ENCODE measurements around the gene FAM229B.

DNA sequence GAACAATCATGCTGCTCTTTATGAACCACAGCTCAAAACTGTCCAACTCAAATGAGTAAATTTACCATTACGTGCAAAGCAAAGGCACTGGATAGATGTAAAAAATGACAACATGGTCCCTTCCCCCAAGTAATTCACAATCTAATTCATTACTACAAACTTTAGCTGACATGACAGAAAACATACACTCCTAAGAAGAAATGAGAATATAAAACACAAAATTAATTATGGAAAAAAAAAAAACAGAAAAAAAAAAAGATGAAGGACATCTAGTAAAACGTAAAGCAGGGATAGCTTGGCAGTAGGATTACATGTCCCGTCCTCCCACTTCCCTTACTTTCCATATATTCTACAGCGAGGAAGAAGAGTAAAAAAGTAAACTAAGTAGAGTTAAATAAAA, 5.8 kb upstream of the FAM229B start:
- TF ChIP-seq ATF6 (CRISPR knock-in tag; IDR thresholded peaks at IDR 0.05) (no peak), HMGA2 (CRISPR knock-in tag; IDR thresholded peaks at IDR 0.05) (no peak), JUN (CRISPR knock-in tag; IDR thresholded peaks at IDR 0.05) (no peak), ESRRA (CRISPR knock-in tag; IDR thresholded peaks at IDR 0.05; ENCODE audit: borderline replicate concordance) (no peak), CREB1 (CRISPR knock-in tag; IDR thresholded peaks at IDR 0.05) (no peak), MLX (CRISPR knock-in tag; IDR thresholded peaks at IDR 0.05) (no peak), ZNF263 (CRISPR knock-in tag; IDR thresholded peaks at IDR 0.05; ENCODE audit: low read depth) (no peak), AFF4 (CRISPR knock-in tag; IDR thresholded peaks at IDR 0.05; ENCODE audit: borderline replicate concordance) (no peak), FOXP4 (CRISPR knock-in tag; IDR thresholded peaks at IDR 0.05) (no peak), E2F5 (CRISPR knock-in tag; IDR thresholded peaks at IDR 0.05) (no peak)
- TF ChIP-seq, protein P1, sequence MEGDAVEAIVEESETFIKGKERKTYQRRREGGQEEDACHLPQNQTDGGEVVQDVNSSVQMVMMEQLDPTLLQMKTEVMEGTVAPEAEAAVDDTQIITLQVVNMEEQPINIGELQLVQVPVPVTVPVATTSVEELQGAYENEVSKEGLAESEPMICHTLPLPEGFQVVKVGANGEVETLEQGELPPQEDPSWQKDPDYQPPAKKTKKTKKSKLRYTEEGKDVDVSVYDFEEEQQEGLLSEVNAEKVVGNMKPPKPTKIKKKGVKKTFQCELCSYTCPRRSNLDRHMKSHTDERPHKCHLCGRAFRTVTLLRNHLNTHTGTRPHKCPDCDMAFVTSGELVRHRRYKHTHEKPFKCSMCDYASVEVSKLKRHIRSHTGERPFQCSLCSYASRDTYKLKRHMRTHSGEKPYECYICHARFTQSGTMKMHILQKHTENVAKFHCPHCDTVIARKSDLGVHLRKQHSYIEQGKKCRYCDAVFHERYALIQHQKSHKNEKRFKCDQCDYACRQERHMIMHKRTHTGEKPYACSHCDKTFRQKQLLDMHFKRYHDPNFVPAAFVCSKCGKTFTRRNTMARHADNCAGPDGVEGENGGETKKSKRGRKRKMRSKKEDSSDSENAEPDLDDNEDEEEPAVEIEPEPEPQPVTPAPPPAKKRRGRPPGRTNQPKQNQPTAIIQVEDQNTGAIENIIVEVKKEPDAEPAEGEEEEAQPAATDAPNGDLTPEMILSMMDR (IDR thresholded peaks at IDR 0.05): no peak
- TF ChIP-seq, protein P2, sequence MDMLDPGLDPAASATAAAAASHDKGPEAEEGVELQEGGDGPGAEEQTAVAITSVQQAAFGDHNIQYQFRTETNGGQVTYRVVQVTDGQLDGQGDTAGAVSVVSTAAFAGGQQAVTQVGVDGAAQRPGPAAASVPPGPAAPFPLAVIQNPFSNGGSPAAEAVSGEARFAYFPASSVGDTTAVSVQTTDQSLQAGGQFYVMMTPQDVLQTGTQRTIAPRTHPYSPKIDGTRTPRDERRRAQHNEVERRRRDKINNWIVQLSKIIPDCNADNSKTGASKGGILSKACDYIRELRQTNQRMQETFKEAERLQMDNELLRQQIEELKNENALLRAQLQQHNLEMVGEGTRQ (CRISPR knock-in tag; IDR thresholded peaks at IDR 0.05): no peak
- TF ChIP-seq, protein P3, sequence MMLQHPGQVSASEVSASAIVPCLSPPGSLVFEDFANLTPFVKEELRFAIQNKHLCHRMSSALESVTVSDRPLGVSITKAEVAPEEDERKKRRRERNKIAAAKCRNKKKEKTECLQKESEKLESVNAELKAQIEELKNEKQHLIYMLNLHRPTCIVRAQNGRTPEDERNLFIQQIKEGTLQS (CRISPR knock-in tag; conservative IDR thresholded peaks at IDR 0.05): no peak
- TF ChIP-seq, protein P4, sequence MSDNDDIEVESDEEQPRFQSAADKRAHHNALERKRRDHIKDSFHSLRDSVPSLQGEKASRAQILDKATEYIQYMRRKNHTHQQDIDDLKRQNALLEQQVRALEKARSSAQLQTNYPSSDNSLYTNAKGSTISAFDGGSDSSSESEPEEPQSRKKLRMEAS (CRISPR knock-in tag; IDR thresholded peaks at IDR 0.05): no peak

All from WTC11 (cell line).